Central memory CD8-positive, alpha-beta T cell (primary cell): Measurements from ENCODE around the gene ELMOD3.
A peak's percentile ranks its signal among the peaks of the same experiment; 100 is the strongest.
"Not testable (repeated sequence)": the region's sequence is repeated elsewhere in the genome, so short reads cannot be mapped to it uniquely, and the experiment has no call there.

ENCODE experiments used
- ATAC-seq: fragments of 150-1000 bp; cut with Tn5 transposase; replicated peaks from 2 replicates; pipeline ENCODE4 v1.10.0; 2022; ENCODE audit warnings: mild to moderate bottlenecking, moderate FRiP score, moderate number of reproducible peaks; ENCODE audit not compliant: poor library complexity, severe bottlenecking; ENCODE audit errors: extremely low read depth
- DNase-seq, 2 donors: peaks; one replicate each; pipeline ENCODE4 v3.0.0; 2021; ENCODE audit warnings: low spot score in 2 of 2
- H3K27ac Mint-ChIP-seq: one replicate; pipeline ENCODE4 v1.8.0; 2022; ENCODE audit warnings: low read depth, mild to moderate bottlenecking, moderate library complexity, mixed read lengths
- H3K27me3 Mint-ChIP-seq: one replicate; pipeline ENCODE4 v1.8.0; 2022; ENCODE audit warnings: mixed read lengths
- H3K36me3 Mint-ChIP-seq: one replicate; pipeline ENCODE4 v1.8.0; 2022; ENCODE audit warnings: mild to moderate bottlenecking, moderate library complexity, mixed read lengths; ENCODE audit not compliant: insufficient read depth
- H3K4me1 Mint-ChIP-seq: one replicate; pipeline ENCODE4 v1.8.0; 2022; ENCODE audit warnings: mixed read lengths
- H3K4me3 Mint-ChIP-seq: one replicate; pipeline ENCODE4 v1.8.0; 2022; ENCODE audit warnings: mild to moderate bottlenecking, moderate library complexity, mixed read lengths
- H3K9me3 Mint-ChIP-seq: one replicate; pipeline ENCODE4 v1.8.0; 2022; ENCODE audit warnings: mixed read lengths

The ELMOD3 gene

DNA sequence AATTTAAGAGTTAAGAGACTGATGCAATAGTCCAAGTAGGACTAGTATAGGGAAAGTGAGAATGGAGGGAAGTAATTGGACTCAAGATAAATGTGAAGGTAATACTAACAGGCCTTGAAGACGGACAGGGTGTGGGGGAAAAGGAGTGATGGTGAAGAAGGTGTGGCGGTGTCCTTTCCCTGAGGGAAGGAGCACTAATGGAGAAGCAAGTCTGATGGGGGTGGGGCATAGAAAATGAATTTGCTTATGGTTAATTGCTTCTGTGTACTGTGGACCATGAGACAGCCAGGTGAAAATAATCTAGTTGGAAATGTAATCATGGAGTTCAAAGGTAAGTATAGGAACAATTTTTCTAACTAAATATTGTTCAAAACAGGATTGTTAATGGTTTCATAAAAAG lies 19.6 kb upstream of the ELMOD3 start:
- Mint-ChIP-seq H3K27ac (no peak overlapping the region), H3K27me3 (no peaks in the 10 kb centered on the region), H3K9me3 (no peaks in the 10 kb centered on the region), H3K4me3 (no peak overlapping the region), H3K4me1 (no peaks in the 10 kb centered on the region), H3K36me3 (peaks cover 2% of the 10 kb centered on the region)
- ATAC-seq = no peak
- no peak for DNase-seq

- no peak for ATAC-seq
- no peak for DNase-seq
- H3K36me3 Mint-ChIP-seq = peaks cover 11% of the 10 kb centered on the region
- H3K27me3 Mint-ChIP-seq = no peaks in the 10 kb centered on the region
- H3K4me3 Mint-ChIP-seq = no peak overlapping the region
- H3K27ac Mint-ChIP-seq = no peak overlapping the region
- H3K4me1 Mint-ChIP-seq = no peaks in the 10 kb centered on the region
- no peaks in the 10 kb centered on the region for H3K9me3 Mint-ChIP-seq
These were observed 14.3 kb upstream of the ELMOD3 start for GRCh38 chr2:85340034-85340892.

DNA sequence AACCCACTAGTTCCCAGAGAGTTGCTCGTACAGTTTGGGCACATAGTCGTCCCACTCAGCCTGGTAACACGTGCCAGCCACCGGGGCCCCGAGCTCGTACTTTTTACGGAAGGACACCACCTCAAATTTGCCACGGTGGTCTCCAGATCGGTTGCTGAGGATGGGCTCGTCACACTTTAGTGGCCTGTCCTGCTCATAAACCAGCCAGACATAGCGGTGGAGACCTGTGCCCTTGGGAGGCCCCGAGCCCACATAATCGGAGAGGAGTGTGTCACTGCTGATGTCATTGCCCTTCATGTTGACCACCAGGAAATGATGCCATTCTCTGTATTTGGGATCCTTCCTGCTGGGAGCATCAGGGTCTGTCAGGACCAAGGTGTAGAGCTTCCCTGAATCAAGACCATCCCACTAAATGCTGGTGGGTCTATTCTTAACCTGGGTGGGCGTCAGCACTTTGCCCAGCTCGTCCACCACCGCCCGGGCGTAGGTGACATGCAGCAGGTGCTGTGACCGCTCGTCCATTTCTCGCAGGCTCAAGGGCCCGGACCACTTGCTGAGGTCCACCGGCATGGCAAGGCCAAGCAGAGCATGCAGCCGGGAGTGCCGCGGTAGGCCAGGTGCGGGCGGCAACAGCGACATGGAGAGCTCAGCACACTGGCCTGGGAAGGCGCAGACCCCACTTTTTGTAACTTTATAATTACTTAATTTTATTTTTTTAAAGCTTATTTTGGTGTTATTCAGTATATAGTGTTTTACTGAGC lies 13.1 kb upstream of the ELMOD3 start:
- peaks cover 11% of the 10 kb centered on the region for H3K36me3 Mint-ChIP-seq
- ATAC-seq = no peak
- H3K4me3 Mint-ChIP-seq = no peak overlapping the region
- no peak for DNase-seq
- no peak overlapping the region for H3K27ac Mint-ChIP-seq
- no peaks in the 10 kb centered on the region for H3K27me3 Mint-ChIP-seq
- no peaks in the 10 kb centered on the region for H3K4me1 Mint-ChIP-seq
- H3K9me3 Mint-ChIP-seq = no peaks in the 10 kb centered on the region

DNA sequence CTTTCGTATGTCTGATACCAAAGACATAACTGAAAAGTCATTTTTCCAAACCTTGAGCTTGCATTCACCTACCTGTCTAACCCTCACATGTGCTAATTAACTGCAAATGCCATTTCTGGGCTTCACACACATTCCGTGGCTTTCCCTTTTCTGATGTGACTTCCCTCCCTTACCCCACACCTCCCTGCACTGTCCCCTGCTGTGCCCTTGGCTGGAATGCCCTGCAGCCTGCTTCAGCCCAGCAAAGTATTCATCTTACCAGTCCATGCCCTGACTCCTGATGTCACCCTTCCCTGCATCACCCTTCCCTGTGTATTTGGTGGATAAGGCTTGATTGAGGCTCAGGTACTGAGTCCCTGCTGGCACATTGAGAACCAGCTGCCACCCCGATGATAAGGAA lies 12.4 kb upstream of the ELMOD3 start:
- H3K9me3 Mint-ChIP-seq = no peaks in the 10 kb centered on the region
- no peaks in the 10 kb centered on the region for H3K27me3 Mint-ChIP-seq
- ATAC-seq = no peak
- DNase-seq = no peak
- H3K27ac Mint-ChIP-seq = no peak overlapping the region
- H3K4me1 Mint-ChIP-seq = no peaks in the 10 kb centered on the region
- H3K4me3 Mint-ChIP-seq = no peak overlapping the region
- peaks cover 11% of the 10 kb centered on the region for H3K36me3 Mint-ChIP-seq

DNA sequence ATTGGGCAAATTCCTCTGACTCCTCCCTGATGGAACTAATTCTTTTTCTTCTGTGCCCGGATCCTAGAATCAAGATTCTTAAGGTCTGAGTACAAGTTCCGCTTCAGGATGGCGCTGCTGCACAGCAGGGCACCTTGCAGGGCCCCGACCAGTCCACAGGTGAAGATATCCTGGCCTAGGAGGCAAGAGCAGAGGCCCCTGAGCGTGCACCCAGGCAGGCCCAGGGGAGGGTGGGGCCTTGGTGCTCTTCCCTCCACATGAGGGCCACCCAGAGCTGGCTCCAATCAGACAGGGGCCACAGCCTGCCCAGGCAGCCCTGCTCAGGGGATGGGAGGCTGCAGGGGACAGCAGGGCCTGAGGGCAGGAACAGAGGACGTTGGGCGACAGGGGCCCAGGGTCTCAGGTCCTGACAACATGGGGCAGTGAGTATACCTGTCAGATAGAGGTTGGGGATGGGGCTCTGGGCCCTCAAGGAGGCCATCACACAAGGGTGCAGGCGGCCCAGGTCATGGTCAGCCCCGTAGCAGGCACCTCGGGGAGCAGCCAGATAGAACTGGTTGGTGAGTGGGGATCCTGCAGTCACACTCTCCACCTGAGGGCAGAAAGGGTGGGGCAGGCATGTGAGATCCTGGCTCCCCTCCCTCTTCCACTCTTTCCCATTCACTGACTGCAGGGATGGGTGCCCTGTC lies 11.2 kb upstream of the ELMOD3 start:
- H3K27ac Mint-ChIP-seq, ATAC-seq, H3K27me3 Mint-ChIP-seq, H3K9me3 Mint-ChIP-seq, DNase-seq, H3K4me3 Mint-ChIP-seq, H3K4me1 Mint-ChIP-seq: not testable (repeated sequence)
- peaks cover 20% of the 10 kb centered on the region for H3K36me3 Mint-ChIP-seq

- Mint-ChIP-seq H3K9me3 (no peaks in the 10 kb centered on the region), H3K4me3 (no peak overlapping the region), H3K27ac (no peak overlapping the region), H3K36me3 (peaks cover 23% of the 10 kb centered on the region), H3K27me3 (no peaks in the 10 kb centered on the region), H3K4me1 (peaks cover 5% of the 10 kb centered on the region)
- ATAC-seq (no peak), DNase-seq (no peak)
These were observed 10.1 kb upstream of the ELMOD3 start for GRCh38 chr2:85344356-85344954.

DNA sequence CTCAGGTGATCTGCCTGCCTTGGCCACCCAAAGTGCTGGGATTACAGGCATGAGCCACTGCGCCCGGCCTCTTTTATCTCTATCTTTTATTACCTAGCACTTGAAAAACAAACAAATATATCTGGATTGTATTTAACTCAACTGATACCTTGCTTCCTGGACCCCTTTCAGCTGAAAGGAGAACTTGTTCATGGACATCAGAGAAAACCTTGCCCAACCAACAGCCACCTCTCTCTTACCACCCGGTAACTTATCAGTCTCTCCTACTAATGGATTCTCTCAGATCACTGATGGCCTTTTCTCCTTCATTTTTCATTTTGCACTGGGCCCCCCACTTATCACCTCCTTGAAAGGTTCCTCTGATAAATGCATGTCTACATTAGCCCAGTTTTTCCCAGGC lies 7.0 kb upstream of the ELMOD3 start:
- H3K4me1 Mint-ChIP-seq = peaks cover 16% of the 10 kb centered on the region
- ATAC-seq (no peak), DNase-seq (no peak)
- H3K9me3 Mint-ChIP-seq = no peaks in the 10 kb centered on the region
- peaks cover 36% of the 10 kb centered on the region for H3K36me3 Mint-ChIP-seq
- H3K4me3 Mint-ChIP-seq = no peak overlapping the region
- no peaks in the 10 kb centered on the region for H3K27me3 Mint-ChIP-seq
- no peak overlapping the region for H3K27ac Mint-ChIP-seq

DNA sequence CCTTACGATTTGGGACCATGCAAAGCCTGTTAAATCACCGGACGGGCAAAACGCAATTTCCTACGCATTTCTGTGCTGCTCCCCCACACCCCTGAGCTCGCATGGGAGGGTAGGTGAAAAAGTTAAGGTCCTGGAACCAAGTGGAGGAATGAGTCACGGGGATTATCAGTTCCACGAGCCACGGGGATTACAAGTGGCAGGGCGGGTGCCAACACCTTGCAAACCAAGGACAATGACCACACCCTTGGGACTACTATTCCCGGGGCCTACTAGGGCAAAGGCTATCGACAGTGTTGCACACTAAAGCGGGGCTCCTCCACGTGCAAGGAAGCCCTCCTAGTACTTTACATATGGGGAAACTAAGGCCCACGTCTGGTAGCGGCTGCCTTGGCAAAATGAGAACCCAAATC lies 688 bp upstream of the ELMOD3 start:
- peak overlapping the region; percentile 97 for H3K27ac Mint-ChIP-seq
- H3K9me3 Mint-ChIP-seq = no peaks in the 10 kb centered on the region
- H3K27me3 Mint-ChIP-seq = no peaks in the 10 kb centered on the region
- H3K36me3 Mint-ChIP-seq = peaks cover 42% of the 10 kb centered on the region
- peak overlapping the region; percentile 92 for H3K4me3 Mint-ChIP-seq
- ATAC-seq (no peak), DNase-seq (no peak)
- H3K4me1 Mint-ChIP-seq = peaks cover 49% of the 10 kb centered on the region

- no peak for DNase-seq
- no peaks in the 10 kb centered on the region for H3K9me3 Mint-ChIP-seq
These were observed 473 bp downstream of the ELMOD3 start for GRCh38 chr2:85355073-85355410.

DNA sequence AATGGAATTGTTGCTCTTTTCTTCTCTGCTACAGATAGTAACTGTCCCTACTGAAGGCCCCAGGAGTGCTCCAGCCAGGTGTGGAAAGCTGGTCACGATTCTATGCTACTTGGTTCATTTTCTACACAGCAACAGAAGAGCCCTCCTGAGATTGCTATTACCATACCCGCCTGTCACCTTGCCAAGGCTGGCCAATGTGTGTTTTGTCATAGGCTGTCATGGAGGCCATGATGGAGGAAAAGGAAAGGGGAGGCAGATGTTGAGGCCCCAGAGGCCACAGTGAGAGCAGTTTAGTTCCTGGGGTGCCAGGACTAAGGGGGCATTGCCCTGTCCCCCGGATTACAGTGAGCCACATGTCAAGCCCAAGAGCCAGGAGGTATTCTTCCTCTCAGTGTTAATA lies 952 bp downstream of the ELMOD3 start:
- H3K27me3 Mint-ChIP-seq = no peaks in the 10 kb centered on the region
- ATAC-seq (no peak), DNase-seq (no peak)
- H3K27ac Mint-ChIP-seq = peak overlapping the region; percentile 97
- peaks cover 52% of the 10 kb centered on the region for H3K4me1 Mint-ChIP-seq
- peak overlapping the region; percentile 92 for H3K4me3 Mint-ChIP-seq
- H3K36me3 Mint-ChIP-seq = peaks cover 38% of the 10 kb centered on the region
- no peaks in the 10 kb centered on the region for H3K9me3 Mint-ChIP-seq

More at GRCh38 chr2:85355073-85355410, 473 bp downstream of the ELMOD3 start:
- H3K4me3 Mint-ChIP-seq = peak overlapping the region; percentile 92
- peaks cover 42% of the 10 kb centered on the region for H3K36me3 Mint-ChIP-seq
- H3K27ac Mint-ChIP-seq = peak overlapping the region; percentile 97
- peaks cover 54% of the 10 kb centered on the region for H3K4me1 Mint-ChIP-seq
- H3K27me3 Mint-ChIP-seq = no peaks in the 10 kb centered on the region
- ATAC-seq = peak; percentile 10

DNA sequence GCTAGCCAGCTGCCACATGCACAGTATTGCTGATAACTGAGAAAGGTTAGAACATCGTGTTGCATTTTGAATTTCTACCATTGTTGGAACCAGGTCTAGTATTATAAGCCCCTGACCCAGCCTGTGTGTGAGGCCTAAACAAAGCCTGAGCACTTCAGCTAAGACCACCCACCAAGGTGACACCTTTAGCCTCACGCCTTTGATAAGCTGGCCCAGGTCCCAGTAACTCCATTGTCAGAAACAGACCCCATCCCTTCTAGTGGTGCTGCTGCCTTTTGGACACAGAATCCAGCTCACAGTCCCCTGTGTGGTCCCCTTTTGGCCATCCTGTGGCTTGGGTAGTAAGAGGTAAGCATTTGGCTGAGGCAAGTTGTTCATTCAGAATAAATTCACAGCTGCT lies 1.6 kb downstream of the ELMOD3 start:
- Mint-ChIP-seq H3K27ac (no peak overlapping the region), H3K27me3 (no peaks in the 10 kb centered on the region), H3K36me3 (peaks cover 38% of the 10 kb centered on the region), H3K9me3 (no peaks in the 10 kb centered on the region), H3K4me3 (no peak overlapping the region), H3K4me1 (peaks cover 46% of the 10 kb centered on the region)
- no peak for ATAC-seq
- DNase-seq = no peak

GRCh38 chr2:85357736-85358135 lies 3.2 kb downstream of the ELMOD3 start:
- H3K4me1 Mint-ChIP-seq = peaks cover 43% of the 10 kb centered on the region
- H3K27me3 Mint-ChIP-seq = no peaks in the 10 kb centered on the region
- no peak overlapping the region for H3K27ac Mint-ChIP-seq
- H3K4me3 Mint-ChIP-seq = no peak overlapping the region
- DNase-seq (no peak), ATAC-seq (no peak)
- peaks cover 48% of the 10 kb centered on the region for H3K36me3 Mint-ChIP-seq
- H3K9me3 Mint-ChIP-seq = no peaks in the 10 kb centered on the region
